Erythroblast (primary cell): ENCODE results near the gene ZNF536.

Experiments used
- DNase-seq, 2 experiments: peaks; one replicate each; lab custom pipeline; 2025; lab: John Stamatoyannopoulos, UW
- GATA1 ChIP-seq: IDR thresholded peaks from 2 replicates; pipeline ENCODE4 v1.6.1; 2011; ENCODE audit warnings: low read depth, mild to moderate bottlenecking, control low read depth, low read length, moderate library complexity
- POLR2A ChIP-seq: IDR thresholded peaks from 2 replicates; pipeline ENCODE4 v1.6.1; 2011; ENCODE audit warnings: mild to moderate bottlenecking, low read length

The ZNF536 gene

GRCh38 chr19:30371960-30372824 is at the start of gene ZNF536:
ZNF536 (plus strand) TSS chr19:30372384; CDS start chr19:30443563, 71,179 bp downstream.
- no peak for DNase-seq
- TF ChIP-seq GATA1 (no peak), POLR2A (no peak)

- DNase-seq = no peak
- no peak for TF ChIP-seq POLR2A
- no peak for TF ChIP-seq GATA1
Observed at GRCh38 chr19:30322641-30323320, 49.4 kb upstream of the ZNF536 start.

- TF ChIP-seq POLR2A = no peak
- no peak for TF ChIP-seq GATA1
- DNase-seq = no peak
Observed at GRCh38 chr19:30323904-30324303, 48.3 kb upstream of the ZNF536 start.

DNA sequence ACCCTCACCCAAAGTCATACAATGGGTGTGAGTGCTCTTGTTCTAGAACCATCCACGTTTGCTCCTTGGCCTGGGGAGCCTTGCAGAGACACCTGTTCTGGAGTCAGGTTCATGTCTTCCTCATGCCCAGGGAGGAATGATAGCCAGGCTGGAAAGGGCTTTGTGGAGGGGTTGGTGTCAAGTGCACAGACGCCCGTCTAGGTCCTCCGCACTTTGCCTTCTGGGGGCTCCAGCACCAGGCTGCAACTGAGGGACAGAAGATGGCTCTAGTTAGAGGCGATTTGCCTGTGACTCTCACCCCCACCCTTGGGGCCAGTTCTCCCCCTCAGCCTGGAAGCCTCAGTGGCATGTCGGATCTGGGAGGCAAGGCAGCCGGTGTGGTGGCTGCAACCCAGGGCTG is 47.2 kb upstream of the ZNF536 start:
- TF ChIP-seq POLR2A (no peak), GATA1 (no peak)
- DNase-seq = no peak

- DNase-seq = no peak
- TF ChIP-seq GATA1 (no peak), POLR2A (no peak)
Observed at GRCh38 chr19:30325676-30326392, 46.4 kb upstream of the ZNF536 start.

DNA sequence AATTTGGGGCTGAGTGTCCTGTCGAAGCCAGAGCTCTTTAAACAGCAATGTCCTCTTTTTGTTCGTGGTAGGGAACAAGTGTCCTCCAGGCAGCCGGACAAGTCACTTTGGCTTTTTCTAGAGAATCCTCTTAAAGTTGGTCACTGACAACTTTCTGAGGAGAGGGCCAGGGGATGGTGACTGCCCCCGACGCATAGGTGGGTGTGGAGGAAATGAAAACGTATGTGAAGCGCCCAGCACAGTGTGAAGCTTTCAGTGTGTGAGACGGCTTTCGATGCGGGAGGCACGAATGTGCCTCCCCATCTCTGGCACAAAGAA is 45.8 kb upstream of the ZNF536 start:
- no peak for DNase-seq
- TF ChIP-seq GATA1 = no peak

GRCh38 chr19:30327331-30327730 is 44.9 kb upstream of the ZNF536 start:
- no peak for DNase-seq
- TF ChIP-seq POLR2A (no peak), GATA1 (no peak)

GRCh38 chr19:30328096-30328495 is 44.1 kb upstream of the ZNF536 start:
- TF ChIP-seq POLR2A (no peak), GATA1 (no peak)
- DNase-seq = no peak

DNA sequence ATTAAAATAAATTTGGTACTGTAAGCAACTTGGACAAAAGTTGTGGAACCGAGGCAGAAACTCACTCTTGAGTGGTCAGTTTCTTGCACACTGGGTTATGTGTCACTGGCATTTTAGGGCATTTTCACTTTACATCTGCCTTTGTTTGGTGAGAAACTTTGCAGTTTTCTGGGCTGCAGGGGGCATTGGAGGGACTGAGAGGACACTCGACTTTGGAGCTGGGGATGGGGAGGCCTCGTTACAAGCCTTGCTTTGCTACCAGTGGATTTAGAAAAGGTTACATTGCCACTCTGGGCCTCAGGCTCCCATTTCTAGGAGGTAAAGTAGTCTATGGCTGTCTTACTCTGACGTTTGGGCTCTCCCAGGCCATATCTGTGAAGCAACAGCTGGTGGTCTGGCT is 41.9 kb upstream of the ZNF536 start:
- no peak for DNase-seq
- TF ChIP-seq POLR2A = no peak
- no peak for TF ChIP-seq GATA1

- DNase-seq = no peak
Observed at GRCh38 chr19:30332445-30333234, 39.5 kb upstream of the ZNF536 start.

DNA sequence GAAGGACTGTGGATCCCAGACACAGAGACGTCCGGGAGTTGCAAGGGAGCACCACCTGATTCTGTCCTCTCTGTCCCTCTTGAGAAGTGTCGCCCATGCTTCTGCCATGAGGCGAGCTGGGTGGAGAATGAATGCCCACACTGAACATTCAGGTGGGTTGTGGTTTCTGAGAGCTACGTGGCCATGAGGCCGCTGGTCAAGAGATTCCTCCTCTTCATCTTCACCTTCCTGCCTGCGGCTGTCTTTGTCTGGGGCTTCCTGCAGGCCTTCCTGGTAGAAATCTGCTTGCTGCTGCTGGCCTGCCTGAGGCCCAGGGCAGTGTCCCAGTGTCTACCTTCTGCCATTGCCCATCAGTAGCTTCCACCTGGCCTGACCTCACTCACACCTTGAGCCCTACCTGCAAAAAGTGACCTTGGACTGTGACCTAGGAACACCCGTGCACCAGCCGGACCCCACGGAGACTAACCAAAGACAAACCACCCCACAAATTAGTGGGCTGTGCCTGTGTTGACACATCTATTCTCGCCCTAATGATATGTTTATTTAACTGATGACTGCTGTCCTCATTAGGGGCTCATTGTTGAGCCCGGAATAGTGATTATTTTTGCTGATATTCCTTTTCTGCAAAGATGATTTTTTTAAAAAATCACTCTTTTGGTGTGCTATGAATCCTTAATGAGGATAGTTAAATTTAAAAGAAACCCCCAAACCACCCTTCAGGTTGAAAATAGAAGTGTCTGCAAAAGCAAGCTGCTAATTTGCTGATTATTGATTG is 38.7 kb upstream of the ZNF536 start:
- no peak for TF ChIP-seq POLR2A
- no peak for DNase-seq

More at GRCh38 chr19:30332445-30333234, 39.5 kb upstream of the ZNF536 start:
- TF ChIP-seq POLR2A (no peak), GATA1 (no peak)

- TF ChIP-seq POLR2A (no peak), GATA1 (no peak)
- DNase-seq = no peak
Observed at GRCh38 chr19:30334841-30335240, 37.3 kb upstream of the ZNF536 start.
